MM.1S (cell line): Measurements from ENCODE around the gene HDAC7.

Experiments used
- DNase-seq: peaks from one replicate; pipeline ENCODE4 v3.0.0-alpha.2; 2015
- H2AFZ ChIP-seq: fragments of 300-600 bp; sonication (generic); 2 replicates; pipeline ENCODE4 v1.6.0; 2016; ENCODE audit warnings: antibody characterized with exemption, low read length
- H3F3A ChIP-seq: fragments of 300-600 bp; sonication (generic); 2 replicates; pipeline ENCODE4 v1.6.1; 2016; ENCODE audit warnings: mild to moderate bottlenecking, antibody characterized with exemption, low read length, moderate library complexity, mixed read lengths; ENCODE audit not compliant: insufficient read depth
- H3K27ac ChIP-seq: fragments of 300-600 bp; sonication (generic); 2 replicates; pipeline ENCODE4 v1.5.1; 2016; ENCODE audit warnings: mild to moderate bottlenecking, low read length
- H3K27me3 ChIP-seq: fragments of 300-600 bp; sonication (generic); replicated peaks from 2 replicates; pipeline ENCODE4 v1.6.0; 2016; ENCODE audit warnings: low read length; ENCODE audit not compliant: insufficient read depth
- H3K36me3 ChIP-seq: fragments of 300-600 bp; sonication (generic); replicated peaks from 2 replicates; pipeline ENCODE4 v1.6.1; 2016; ENCODE audit warnings: mild to moderate bottlenecking, low read length, mixed read lengths; ENCODE audit not compliant: insufficient read depth
- H3K4me1 ChIP-seq: fragments of 300-600 bp; sonication (generic); 2 replicates; pipeline ENCODE4 v1.6.1; 2016; ENCODE audit warnings: low read length, mixed read lengths
- H3K4me2 ChIP-seq: fragments of 300-600 bp; sonication (generic); 2 replicates; pipeline ENCODE4 v1.6.0; 2016; ENCODE audit warnings: low read depth, low read length
- H3K4me3 ChIP-seq: fragments of 300-600 bp; sonication (generic); 2 replicates; pipeline ENCODE4 v1.5.1; 2016; ENCODE audit warnings: low read length, mixed read lengths
- H3K79me2 ChIP-seq: fragments of 300-600 bp; sonication (generic); 2 replicates; pipeline ENCODE4 v1.6.1; 2016; ENCODE audit warnings: mixed run types, low read length, mixed read lengths
- H3K9ac ChIP-seq: fragments of 300-600 bp; sonication (generic); 2 replicates; pipeline ENCODE4 v1.6.1; 2016; ENCODE audit warnings: low read length, mixed read lengths
- H3K9me2 ChIP-seq: fragments of 300-600 bp; sonication (generic); replicated peaks from 2 replicates; pipeline ENCODE4 v1.6.1; 2016; ENCODE audit warnings: mild to moderate bottlenecking, low read length, mixed read lengths; ENCODE audit not compliant: insufficient read depth
- H3K9me3 ChIP-seq: fragments of 300-600 bp; sonication (generic); replicated peaks from 2 replicates; pipeline ENCODE4 v1.6.1; 2016; ENCODE audit warnings: mild to moderate bottlenecking, low read length, mixed read lengths; ENCODE audit not compliant: insufficient read depth
- H4K20me1 ChIP-seq: fragments of 300-600 bp; sonication (generic); 2 replicates; pipeline ENCODE4 v1.6.1; 2016; ENCODE audit warnings: mild to moderate bottlenecking, low read length, moderate library complexity, mixed read lengths; ENCODE audit not compliant: insufficient read depth
- EZH2 ChIP-seq: fragments of 300-600 bp; sonication (generic); optimal IDR thresholded peaks from 2 replicates; pipeline ENCODE3; 2017; ENCODE audit warnings: low read depth, mild to moderate bottlenecking, antibody characterized with exemption, low read length, mixed read lengths
- EZH2phosphoT487 ChIP-seq: fragments of 300-600 bp; sonication (generic); IDR thresholded peaks from 2 replicates; pipeline ENCODE4 v1.6.1; 2018; ENCODE audit warnings: antibody characterized with exemption, low read length
- TF ChIP-seq, protein P1 (sequence below): fragments of 300-600 bp; sonication (generic); IDR thresholded peaks from 2 replicates; pipeline ENCODE4 v1.5.1; 2016; ENCODE audit warnings: antibody characterized with exemption, low read length, mixed read lengths

The HDAC7 gene

GRCh38 chr12:47818467-47819137, 1.1 kb downstream of the HDAC7 start:
- Histone ChIP-seq H3K79me2 (peaks cover 62% of the 10 kb centered on the region), H2AFZ (peak overlapping the region; percentile 47), H4K20me1 (no peaks in the 10 kb centered on the region), H3K9ac (peak overlapping the region; percentile 88), H3K9me3 (no peaks in the 10 kb centered on the region), H3K4me3 (peak overlapping the region; percentile 89), H3F3A (peaks cover 24% of the 10 kb centered on the region), H3K36me3 (no peaks in the 10 kb centered on the region), H3K27me3 (no peaks in the 10 kb centered on the region), H3K4me2 (peak overlapping the region; percentile 97), H3K27ac (peak overlapping the region; percentile 70; the same call in 1 of the 2 replicates), H3K9me2 (no peaks in the 10 kb centered on the region), H3K4me1 (peaks cover 52% of the 10 kb centered on the region)
- TF ChIP-seq EZH2phosphoT487 (no peak), EZH2 (no peak)
- TF ChIP-seq, protein P1, sequence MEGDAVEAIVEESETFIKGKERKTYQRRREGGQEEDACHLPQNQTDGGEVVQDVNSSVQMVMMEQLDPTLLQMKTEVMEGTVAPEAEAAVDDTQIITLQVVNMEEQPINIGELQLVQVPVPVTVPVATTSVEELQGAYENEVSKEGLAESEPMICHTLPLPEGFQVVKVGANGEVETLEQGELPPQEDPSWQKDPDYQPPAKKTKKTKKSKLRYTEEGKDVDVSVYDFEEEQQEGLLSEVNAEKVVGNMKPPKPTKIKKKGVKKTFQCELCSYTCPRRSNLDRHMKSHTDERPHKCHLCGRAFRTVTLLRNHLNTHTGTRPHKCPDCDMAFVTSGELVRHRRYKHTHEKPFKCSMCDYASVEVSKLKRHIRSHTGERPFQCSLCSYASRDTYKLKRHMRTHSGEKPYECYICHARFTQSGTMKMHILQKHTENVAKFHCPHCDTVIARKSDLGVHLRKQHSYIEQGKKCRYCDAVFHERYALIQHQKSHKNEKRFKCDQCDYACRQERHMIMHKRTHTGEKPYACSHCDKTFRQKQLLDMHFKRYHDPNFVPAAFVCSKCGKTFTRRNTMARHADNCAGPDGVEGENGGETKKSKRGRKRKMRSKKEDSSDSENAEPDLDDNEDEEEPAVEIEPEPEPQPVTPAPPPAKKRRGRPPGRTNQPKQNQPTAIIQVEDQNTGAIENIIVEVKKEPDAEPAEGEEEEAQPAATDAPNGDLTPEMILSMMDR = no peak
- DNase-seq = peak; percentile 36

- H3K79me2 ChIP-seq = peaks cover 65% of the 10 kb centered on the region
- no peaks in the 10 kb centered on the region for H4K20me1 ChIP-seq
- H3F3A ChIP-seq = peaks cover 29% of the 10 kb centered on the region
- peak overlapping the region; percentile 88 for H3K9ac ChIP-seq
- no peaks in the 10 kb centered on the region for H3K9me2 ChIP-seq
- H3K27me3 ChIP-seq = no peaks in the 10 kb centered on the region
- peaks cover 56% of the 10 kb centered on the region for H3K4me1 ChIP-seq
- no peak overlapping the region for H2AFZ ChIP-seq
- H3K9me3 ChIP-seq = no peaks in the 10 kb centered on the region
- peak overlapping the region; percentile 89 for H3K4me3 ChIP-seq
- H3K27ac ChIP-seq = peak overlapping the region; percentile 70; the same call in 1 of the 2 replicates
- H3K36me3 ChIP-seq = no peaks in the 10 kb centered on the region
- peak overlapping the region; percentile 97 for H3K4me2 ChIP-seq
- TF ChIP-seq, protein P1 = peak; percentile 5; the same call in 1 of the 2 replicates
- TF ChIP-seq EZH2phosphoT487 (no peak), EZH2 (no peak)
- no peak for DNase-seq
Measured at GRCh38 chr12:47818007-47818376, 1.7 kb downstream of the HDAC7 start.

DNA sequence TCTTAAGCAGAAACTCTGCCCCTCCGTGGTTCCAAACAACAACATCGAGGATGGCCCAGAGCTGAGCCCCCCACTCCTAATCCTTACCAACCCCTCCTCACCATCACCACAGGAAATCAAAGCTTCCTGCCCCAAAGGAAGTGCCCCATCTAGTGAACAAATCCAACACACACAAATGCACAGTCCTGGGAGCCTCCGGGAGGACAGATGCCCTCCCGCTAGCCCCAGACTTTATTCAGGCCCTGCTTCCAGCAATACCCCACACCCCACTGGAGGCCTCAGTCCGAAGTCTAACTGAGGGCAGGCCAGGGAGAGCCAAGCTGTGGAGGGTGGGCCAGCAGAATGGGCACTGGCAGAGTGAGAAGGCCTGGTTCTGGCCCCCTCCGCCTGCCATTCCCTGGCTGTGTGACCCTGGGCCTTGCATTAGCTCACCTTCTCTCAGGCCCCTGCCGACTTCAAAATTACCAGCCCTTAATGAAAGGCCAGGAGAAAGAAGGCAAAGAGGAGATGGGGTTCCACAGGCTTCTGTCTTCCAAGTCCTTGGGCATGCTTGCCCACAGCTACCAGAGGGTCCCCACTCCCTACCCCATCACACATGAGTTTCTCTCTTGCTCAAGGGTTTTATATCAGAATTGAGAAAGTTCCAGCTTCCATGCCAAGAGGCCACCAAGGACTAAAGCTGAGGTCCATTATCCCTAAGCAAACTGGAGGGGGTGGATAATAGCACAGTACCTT, 2.3 kb downstream of the HDAC7 start:
- peak overlapping the region; percentile 88 for H3K9ac ChIP-seq

More for the DNA sequence above, 2.3 kb downstream of the HDAC7 start:
- peaks cover 70% of the 10 kb centered on the region for H3K79me2 ChIP-seq
- no peaks in the 10 kb centered on the region for H3K36me3 ChIP-seq
- H3K4me3 ChIP-seq = peak overlapping the region; percentile 89
- H3K4me2 ChIP-seq = peak overlapping the region; percentile 97
- H2AFZ ChIP-seq = no peak overlapping the region
- H3K9me2 ChIP-seq = no peaks in the 10 kb centered on the region
- peak overlapping the region; percentile 70; the same call in 1 of the 2 replicates for H3K27ac ChIP-seq
- H3K9me3 ChIP-seq = no peaks in the 10 kb centered on the region
- DNase-seq = no peak
- H3F3A ChIP-seq = peaks cover 33% of the 10 kb centered on the region
- TF ChIP-seq, protein P1 = peak; percentile 37; the same call in 1 of the 2 replicates
- TF ChIP-seq EZH2 (no peak), EZH2phosphoT487 (no peak)
- no peaks in the 10 kb centered on the region for H3K27me3 ChIP-seq
- H3K4me1 ChIP-seq = peaks cover 54% of the 10 kb centered on the region
- H4K20me1 ChIP-seq = no peaks in the 10 kb centered on the region
